SK-N-SH (cell line): Measurements from ENCODE around the gene NTRK2. TPM values are rescaled to one million over a fixed set of nuclear protein-coding genes. Genes with fewer than 3 reads are reported as not detected.

Source experiments
- CTCF ChIA-PET: fragments of 300-600, 350-600 bp; formaldehyde crosslinking; extraction: SDS; loops from one replicate; lab custom pipeline; 2021; lab: Yijun Ruan, JAX
- POLR2A ChIA-PET: fragments of 350-600 bp; sonication (Branson Sonifier 250); formaldehyde crosslinking; extraction: SDS; loops from one replicate; lab custom pipeline; 2020; ENCODE audit warnings: antibody characterized with exemption, inconsistent platforms; lab: Yijun Ruan, JAX
- DNase-seq: peaks from one replicate; pipeline ENCODE4 v3.0.0; 2012
- H2AFZ ChIP-seq: fragments of 200-600 bp; sonication (generic); 2 replicates; pipeline ENCODE4 v1.8.1; 2016; ENCODE audit warnings: antibody characterized with exemption, mild to moderate bottlenecking, low read depth
- H3F3A ChIP-seq: fragments of 200-600 bp; sonication (generic); replicated peaks from 2 replicates; pipeline ENCODE3; 2016; ENCODE audit warnings: antibody characterized with exemption, mild to moderate bottlenecking; ENCODE audit not compliant: insufficient read depth
- H3K27ac ChIP-seq, 2 experiments: fragments of 200-500 bp in 1 of 2; fragments of 200-600 bp in 1 of 2; sonication (Bioruptor generic) in 1 of 2; sonication (generic), shearing (Covaris generic) in 1 of 2; 2 replicates each; pipeline versions ENCODE4 v1.5.1 to v1.6.1; 2014 to 2016; ENCODE audit warnings: low read depth in 2 of 2, inconsistent platforms in 1 of 2, low read length in 1 of 2, mild to moderate bottlenecking in 1 of 2, mixed read lengths in 1 of 2
- H3K27me3 ChIP-seq: fragments of 200-600 bp; sonication (generic), shearing (Covaris generic); 2 replicates; pipeline ENCODE4 v1.6.1; 2016; ENCODE audit warnings: mixed run types; ENCODE audit not compliant: insufficient read depth
- H3K36me3 ChIP-seq, 2 experiments: fragments of 200-500 bp in 1 of 2; fragments of 200-600 bp in 1 of 2; sonication (Bioruptor generic) in 1 of 2; sonication (generic) in 1 of 2; replicated peaks in 1 of 2; 2 replicates each; pipeline versions ENCODE3 to v1.5.1; 2014 to 2016; ENCODE audit warnings: low read length in 1 of 2, mild to moderate bottlenecking in 1 of 2; ENCODE audit not compliant: insufficient read depth in 2 of 2, control insufficient read depth in 1 of 2
- H3K4me1 ChIP-seq, 2 experiments: fragments of 200-500 bp in 1 of 2; fragments of 200-600 bp in 1 of 2; sonication (Bioruptor generic) in 1 of 2; sonication (generic), shearing (Covaris generic) in 1 of 2; 2 replicates each; pipeline versions ENCODE4 v1.5.1 to v1.6.1; 2014 to 2016; ENCODE audit warnings: low read depth in 1 of 2, low read length in 1 of 2, mixed run types in 1 of 2; ENCODE audit not compliant: insufficient read depth in 2 of 2, control insufficient read depth in 1 of 2
- H3K4me2 ChIP-seq: fragments of 200-600 bp; sonication (generic), shearing (Covaris generic); 2 replicates; pipeline ENCODE4 v1.6.1; 2017; ENCODE audit warnings: mixed run types
- H3K4me3 ChIP-seq, 2 experiments: fragments of 200-500 bp in 1 of 2; fragments of 200-600 bp in 1 of 2; sonication (Bioruptor generic) in 1 of 2; sonication (generic), shearing (Covaris generic) in 1 of 2; 2 replicates each; pipeline versions ENCODE4 v1.5.1 to v1.8.1; 2014 to 2016; ENCODE audit warnings: low read depth in 2 of 2, inconsistent platforms in 1 of 2, low read length in 1 of 2, mild to moderate bottlenecking in 1 of 2, mixed read lengths in 1 of 2, moderate library complexity in 1 of 2
- H3K79me2 ChIP-seq: fragments of 200-600 bp; sonication (generic); 2 replicates; pipeline ENCODE4 v1.8.1; 2017; ENCODE audit warnings: mild to moderate bottlenecking; ENCODE audit not compliant: insufficient read depth
- H3K9ac ChIP-seq: fragments of 200-600 bp; sonication (generic); 2 replicates; pipeline ENCODE4 v1.6.1; 2017; ENCODE audit warnings: mixed run types
- H3K9me2 ChIP-seq: fragments of 200-600 bp; sonication (generic); 2 replicates; pipeline ENCODE4 v1.6.1; 2017; ENCODE audit warnings: mixed run types
- H3K9me3 ChIP-seq: fragments of 200-600 bp; sonication (generic); 2 replicates; pipeline ENCODE4 v1.6.1; 2017; ENCODE audit warnings: mixed run types, mild to moderate bottlenecking, moderate library complexity
- H4K20me1 ChIP-seq: fragments of 200-600 bp; sonication (generic); 2 replicates; pipeline ENCODE4 v1.6.1; 2017; ENCODE audit warnings: mild to moderate bottlenecking, mixed run types; ENCODE audit not compliant: insufficient read depth
- FOXJ3 ChIP-seq: sonication (generic); formaldehyde crosslinking; IDR thresholded peaks from 2 replicates; pipeline ENCODE4 v1.5.1; 2020; ENCODE audit warnings: mild to moderate bottlenecking, missing genetic modification reagents
- FOXM1 ChIP-seq: IDR thresholded peaks from 2 replicates; pipeline ENCODE4 v1.4.0; 2012; ENCODE audit warnings: low read depth, mild to moderate bottlenecking
- JUND ChIP-seq: IDR thresholded peaks from 2 replicates; pipeline ENCODE4 v1.4.0; 2012
- MAX ChIP-seq: IDR thresholded peaks from 2 replicates; pipeline ENCODE4 v1.4.0; 2012; ENCODE audit warnings: low read depth
- NFIC ChIP-seq: IDR thresholded peaks from 2 replicates; pipeline ENCODE4 v1.4.0; 2012; ENCODE audit warnings: borderline replicate concordance
- PBX3 ChIP-seq: IDR thresholded peaks from 2 replicates; pipeline ENCODE4; 2012
- POLR2AphosphoS5 ChIP-seq: IDR thresholded peaks from 2 replicates; pipeline ENCODE4 v1.6.1; 2012; ENCODE audit warnings: low read depth, low read length
- RAD21 ChIP-seq: IDR thresholded peaks from 2 replicates; pipeline ENCODE4 v1.6.1; 2012; ENCODE audit warnings: mild to moderate bottlenecking, low read length
- REST ChIP-seq: IDR thresholded peaks from 2 replicates; pipeline ENCODE4 v1.6.1; 2012; ENCODE audit warnings: mild to moderate bottlenecking, low read depth, low read length, moderate library complexity
- RXRA ChIP-seq: IDR thresholded peaks from 2 replicates; pipeline ENCODE4 v1.4.0; 2012; ENCODE audit warnings: low read depth, mild to moderate bottlenecking, borderline replicate concordance
- SIN3A ChIP-seq: IDR thresholded peaks from 2 replicates; pipeline ENCODE4 v1.6.1; 2012; ENCODE audit warnings: low read depth, mild to moderate bottlenecking, low read length, moderate library complexity, borderline replicate concordance
- TCF12 ChIP-seq: IDR thresholded peaks from 2 replicates; pipeline ENCODE4 v1.4.0; 2012
- USF1 ChIP-seq: IDR thresholded peaks from 2 replicates; pipeline ENCODE4 v1.4.0; 2012; ENCODE audit warnings: low read depth, borderline replicate concordance
- USF2 ChIP-seq: fragments of 150-350 bp; IDR thresholded peaks from 2 replicates; pipeline ENCODE4 v1.6.1; 2017; ENCODE audit warnings: antibody characterized with exemption, low read length, low read depth, borderline replicate concordance
- WGBS: methylation state at CpG from one replicate; pipeline ENCODE4 v1.1.6; 2017; ENCODE audit warnings: low lambda C conversion rate; 5-methylcytosine and 5-hydroxymethylcytosine counted together
- polyA plus RNA-seq, 3 experiments: library from polyadenylated mRNA; depleted of rRNA; stranded (reverse); fragments of >200 nt; gene quantifications; 2 replicates each; pipeline ENCODE4 v1.2.3, GENCODE V29; 2012

Gene NTRK2
- polyA plus RNA-seq, 1 of the 3 experiments (the other 2 are of a cell fraction), result 0.05 TPM

- ChIA-PET POLR2A (no interaction called here), CTCF (interaction anchor here (1.1 to 1.5 kb wide), 2 partner anchors 14 to 64 kb away, joined by 4 read pairs; no protein-coding TSS in a partner anchor)
- Histone ChIP-seq H4K20me1 (no peaks in the 10 kb centered on the region), H3K27ac (no peak overlapping the region), H3K79me2 (no peaks in the 10 kb centered on the region), H3F3A (no peaks in the 10 kb centered on the region), H3K36me3 (no peaks in the 10 kb centered on the region), H3K4me2 (no peak overlapping the region), H3K9ac (no peak overlapping the region), H3K4me3 (no peak overlapping the region), H3K9me2 (no peaks in the 10 kb centered on the region), H3K27me3 (no peaks in the 10 kb centered on the region; the same call in 1 of the 2 replicates), H2AFZ (no peak overlapping the region), H3K4me1 (no peaks in the 10 kb centered on the region), H3K9me3 (no peaks in the 10 kb centered on the region)
- WGBS, result 40% methylated on average over 4 of the region's 5 CpGs
- TF ChIP-seq FOXJ3, result no peak
- DNase-seq, result no peak
These were observed 22.1 kb downstream of the NTRK2 start for GRCh38 chr9:84691634-84692033.

GRCh38 chr9:84694248-84694647, 24.7 kb downstream of the NTRK2 start:
- Histone ChIP-seq H3K9me2 (no peaks in the 10 kb centered on the region), H3F3A (no peaks in the 10 kb centered on the region), H3K79me2 (no peaks in the 10 kb centered on the region), H3K4me3 (no peak overlapping the region), H3K27ac (no peak overlapping the region), H3K4me1 (no peaks in the 10 kb centered on the region), H3K27me3 (no peaks in the 10 kb centered on the region; the same call in 1 of the 2 replicates), H4K20me1 (no peaks in the 10 kb centered on the region), H3K36me3 (no peaks in the 10 kb centered on the region), H3K9ac (no peak overlapping the region), H3K4me2 (no peak overlapping the region), H3K9me3 (no peaks in the 10 kb centered on the region), H2AFZ (no peak overlapping the region)
- CTCF ChIA-PET, result interaction anchor here (1.1 to 2.0 kb wide), 4 partner anchors 10 to 565 kb away, joined by 3 to 11 read pairs (median 4); partner anchors contain the start of gene NTRK2
- 54% methylated on average over 3 of the region's 3 CpGs for WGBS
- TF ChIP-seq RAD21, result no peak
- no peak for DNase-seq
- POLR2A ChIA-PET, result no interaction called here

GRCh38 chr9:84697042-84697441, 27.5 kb downstream of the NTRK2 start:
- no peak for DNase-seq
- ChIA-PET POLR2A (no interaction called here), CTCF (interaction anchor here (0.6 to 3.5 kb wide), 24 partner anchors 8 to 913 kb away, joined by 3 to 21 read pairs (median 6); no protein-coding TSS in a partner anchor)
- Histone ChIP-seq H2AFZ (no peak overlapping the region), H4K20me1 (no peaks in the 10 kb centered on the region), H3K4me1 (no peaks in the 10 kb centered on the region), H3K9me2 (no peaks in the 10 kb centered on the region), H3K9ac (no peak overlapping the region), H3K79me2 (no peaks in the 10 kb centered on the region), H3K4me3 (no peak overlapping the region), H3K9me3 (no peaks in the 10 kb centered on the region), H3K27ac (no peak overlapping the region), H3K27me3 (no peaks in the 10 kb centered on the region; the same call in 1 of the 2 replicates), H3K36me3 (no peaks in the 10 kb centered on the region), H3F3A (no peaks in the 10 kb centered on the region), H3K4me2 (no peak overlapping the region)
- WGBS, result 33% methylated on average over 8 of the region's 8 CpGs
- TF ChIP-seq RAD21 (no peak), RXRA (no peak), FOXM1 (no peak), TCF12 (no peak), REST (no peak), USF1 (no peak), POLR2AphosphoS5 (no peak), USF2 (no peak), FOXJ3 (no peak), NFIC (no peak), PBX3 (no peak), JUND (no peak), MAX (no peak), SIN3A (no peak)
